GM12878 (cell line): ENCODE measurements around the gene JAKMIP1. TPM values are rescaled to one million over a fixed set of nuclear protein-coding genes. Genes with fewer than 3 reads are reported as not detected.

ENCODE experiments used
- ATAC-seq: fragments of 200-7000 bp; cut with Tn5 transposase; 3 replicates; pipeline ENCODE4 v1.9.1; 2020; ENCODE audit warnings: mild to moderate bottlenecking, moderate library complexity
- BruUV-seq: library from RNA; stranded (reverse); fragments of 400-500 nt; replicated peaks from 2 replicates; lab custom pipeline; 2021; lab: Mats Ljungman, UMichigan
- CTCF ChIA-PET: fragments of 300-600 bp; sonication (Branson Sonifier 250); formaldehyde crosslinking; extraction: SDS; loops from one replicate; lab custom pipeline; 2021; ENCODE audit warnings: inconsistent platforms; lab: Yijun Ruan, JAX
- POLR2A ChIA-PET: fragments of 350-600 bp; formaldehyde crosslinking; extraction: SDS; loops from one replicate; lab custom pipeline; 2021; ENCODE audit warnings: inconsistent platforms; lab: Charles Lee
- RAD21 ChIA-PET: fragments of 300-600 bp; sonication (Branson Sonifier 250); formaldehyde crosslinking; loops from one replicate; lab custom pipeline; 2023; ENCODE audit warnings: antibody characterized with exemption; ENCODE audit not compliant: unreplicated experiment; lab: Charles Lee
- SMC1A ChIA-PET: fragments of 300-600 bp; sonication (Branson Sonifier 250); formaldehyde crosslinking; loops from one replicate; lab custom pipeline; 2023; ENCODE audit not compliant: unreplicated experiment, uncharacterized antibody; lab: Charles Lee
- DNase-seq: peaks from one replicate; pipeline ENCODE4 v3.0.0-alpha.2; 2011; ENCODE audit warnings: low read depth, low spot score
- FAIRE-seq: peaks from 3 replicates; lab custom pipeline; 2011; peaks lifted over from hg19 to GRCh38; lab: Jason Lieb, UNC
- H2AFZ ChIP-seq: 2 replicates; pipeline ENCODE4 v1.6.0; 2011; ENCODE audit warnings: low read depth, low read length, control low read depth; ENCODE audit not compliant: control insufficient read depth
- H3K27ac ChIP-seq: 2 replicates; pipeline ENCODE4 v1.5.1; 2011; ENCODE audit warnings: control low read depth; ENCODE audit not compliant: control insufficient read depth, insufficient read depth
- H3K27me3 ChIP-seq, 2 experiments: replicated peaks in 1 of 2; 2 replicates each; pipeline versions ENCODE4 v1.6.0 to v1.6.1; 2011; ENCODE audit warnings: low read length in 1 of 2; ENCODE audit not compliant: control insufficient read depth in 2 of 2, insufficient read depth in 2 of 2
- H3K36me3 ChIP-seq, 2 experiments: 2 replicates each; pipeline ENCODE4 v1.5.1; 2011; ENCODE audit warnings: low read length in 1 of 2; ENCODE audit not compliant: control insufficient read depth in 2 of 2, insufficient read depth in 2 of 2
- H3K4me1 ChIP-seq: 2 replicates; pipeline ENCODE4 v1.6.1; 2011; ENCODE audit warnings: mild to moderate bottlenecking, low read length, moderate library complexity, mixed read lengths; ENCODE audit not compliant: control insufficient read depth, insufficient read depth
- H3K4me2 ChIP-seq: 2 replicates; pipeline ENCODE4 v1.6.0; 2011; ENCODE audit warnings: control low read depth; ENCODE audit not compliant: control insufficient read depth, insufficient read depth
- H3K4me3 ChIP-seq: fragments of 200-600 bp; sonication (generic); 2 replicates; pipeline ENCODE4 v1.5.1; 2016
- H3K79me2 ChIP-seq: 2 replicates; pipeline ENCODE4 v1.6.0; 2011; ENCODE audit warnings: low read length; ENCODE audit not compliant: control insufficient read depth, insufficient read depth
- H3K9ac ChIP-seq: 2 replicates; pipeline ENCODE4 v1.8.0; 2011; ENCODE audit warnings: low read length, control low read depth, mixed read lengths; ENCODE audit not compliant: control insufficient read depth, insufficient read depth
- H3K9me3 ChIP-seq: replicated peaks from 3 replicates; pipeline ENCODE4 v1.5.1; 2011; ENCODE audit warnings: mild to moderate bottlenecking, low read length; ENCODE audit not compliant: control insufficient read depth, insufficient read depth
- H4K20me1 ChIP-seq: 2 replicates; pipeline ENCODE4 v1.6.0; 2011; ENCODE audit not compliant: control insufficient read depth, insufficient read depth
- FOXM1 ChIP-seq: IDR thresholded peaks from 2 replicates; pipeline ENCODE4 v1.6.1; 2012; ENCODE audit warnings: low read depth, mild to moderate bottlenecking, inconsistent platforms, low read length, moderate library complexity
- SMC3 ChIP-seq: IDR thresholded peaks from 2 replicates; pipeline ENCODE4 v1.6.1; 2011; ENCODE audit warnings: low read length, improper control_type of control experiment, borderline replicate concordance
- SPI1 ChIP-seq: IDR thresholded peaks from 2 replicates; pipeline ENCODE4 v1.6.1; 2011; ENCODE audit warnings: low read depth, mild to moderate bottlenecking, low read length, moderate library complexity, borderline replicate concordance; ENCODE audit not compliant: insufficient read depth
- ZNF622 ChIP-seq: fragments of 450-650 bp; IDR thresholded peaks from 2 replicates; pipeline ENCODE4 v1.6.1; 2017; ENCODE audit warnings: mild to moderate bottlenecking, inconsistent platforms
- WGBS: methylation state at CpG from one replicate; pipeline ENCODE4 v1.1.6; 2016; ENCODE audit warnings: low lambda C conversion rate; ENCODE audit not compliant: insufficient replicate concordance, insufficient coverage; ENCODE audit errors: missing lambda C conversion rate; 5-methylcytosine and 5-hydroxymethylcytosine counted together
- in situ Hi-C: fragments of 300-500 bp; cut with MboI; formaldehyde crosslinking; loops from 9 replicates; pipeline ENCODE4 v1.14.3; 2018; ENCODE audit warnings: mixed read lengths
- intact Hi-C: fragments of 100-400 bp; cut with micrococcal nuclease; formaldehyde crosslinking; loops from one replicate; pipeline ENCODE4 v1.14.2; 2022; ENCODE audit not compliant: unreplicated experiment
- polyA plus RNA-seq, 11 experiments: library from polyadenylated mRNA; depleted of rRNA in 4 of 11; unstranded in 6 of 11; stranded (reverse) in 5 of 11; fragments of >200 nt; fragmentation: Nextera tagmentation in 4 of 11; fragmentation: Illumina TruSeq in 1 of 11; extraction: Ambion mirVana in 4 of 11; extraction: Trizol in 1 of 11; gene quantifications; 1 replicate in 1 of 11; 2 replicates in 10 of 11; pipeline versions ENCODE4 v1.2.1 to v1.2.3, GENCODE V29; 2011 to 2016; ENCODE audit warnings: inconsistent platforms in 2 of 11, missing spikeins in 2 of 11, low read depth in 1 of 11
- total RNA-seq, 4 experiments: library from RNA; depleted of rRNA in 3 of 4; stranded (reverse); fragments of >200 nt in 3 of 4; fragmentation: Illumina TruSeq in 1 of 4; extraction: Trizol in 1 of 4; gene quantifications; 2 replicates each; pipeline versions ENCODE4 v1.2.1 to v1.2.3, GENCODE V29; 2013 to 2021
- TF ChIP-seq, protein P1 (sequence below): fragments of 450-650 bp; IDR thresholded peaks from 2 replicates; pipeline ENCODE4 v1.6.1; 2016; ENCODE audit warnings: mild to moderate bottlenecking, moderate library complexity, borderline replicate concordance
- TF ChIP-seq, protein P2 (sequence below): IDR thresholded peaks from 2 replicates; pipeline ENCODE4 v1.6.1; 2012; ENCODE audit warnings: low read length, inconsistent platforms

Gene JAKMIP1
- total and polyA plus RNA-seq, 10 of the 15 experiments (the other 5 are each of a cell fraction or from before 2014, with no cell fraction given): 0.52 to 16.7 (median 12.3) TPM

GRCh38 chr4:6056976-6057766 lies 143.2 kb downstream of the JAKMIP1 start:
- intact Hi-C loops: no loop called here
- no peaks in the 10 kb centered on the region for H3K79me2 ChIP-seq
- BruUV-seq: no TSS peak
- in situ Hi-C loops: no loop called here
- H3K27ac ChIP-seq: no peak overlapping the region
- SMC1A ChIA-PET: no interaction called here
- H3K4me2 ChIP-seq: no peak overlapping the region
- TF ChIP-seq SMC3 (no peak), SPI1 (no peak)
- H3K36me3 ChIP-seq: peaks cover 3 to 19% of the 10 kb centered on the region in 2 experiments; a peak in 3 of 4 replicates
- ATAC-seq (no peak), DNase-seq (no peak), FAIRE-seq (no peak)
- H2AFZ ChIP-seq: no peak overlapping the region
- no peaks in the 10 kb centered on the region for H3K4me1 ChIP-seq
- WGBS: 74% methylated on average over 15 of the region's 15 CpGs
- no peak overlapping the region for H3K9ac ChIP-seq
- H4K20me1 ChIP-seq: no peaks in the 10 kb centered on the region
- CTCF ChIA-PET: no interaction called here
- RAD21 ChIA-PET: no interaction called here
- POLR2A ChIA-PET: no interaction called here
- no peak overlapping the region for H3K4me3 ChIP-seq
- H3K27me3 ChIP-seq: no peaks in the 10 kb centered on the region
- H3K9me3 ChIP-seq: peaks cover 18% of the 10 kb centered on the region

DNA sequence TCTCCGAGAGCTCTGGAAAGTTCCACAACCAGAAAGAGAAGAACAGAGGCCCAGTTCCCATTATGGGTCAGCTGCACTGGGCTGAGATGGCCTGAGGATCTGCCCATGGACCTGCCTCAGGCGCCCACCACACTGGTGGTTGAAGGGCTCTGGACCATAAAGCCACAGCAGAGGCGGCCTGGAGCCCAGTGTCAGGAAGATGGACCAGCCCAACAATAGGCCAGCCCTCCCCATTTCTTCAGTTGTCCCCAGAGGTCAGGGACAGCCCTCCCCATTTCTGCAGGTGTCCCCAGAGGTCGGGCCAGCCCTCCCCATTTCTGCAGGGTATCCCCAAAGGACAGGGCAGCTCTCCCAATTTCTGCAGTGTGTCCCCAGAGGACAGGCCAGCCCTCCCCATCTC lies 144.9 kb downstream of the JAKMIP1 start:
- Histone ChIP-seq H4K20me1 (no peaks in the 10 kb centered on the region), H3K79me2 (no peaks in the 10 kb centered on the region), H3K36me3 (peaks cover 3 to 15% of the 10 kb centered on the region in 2 experiments; a peak in 3 of 4 replicates), H3K27me3 (no peaks in the 10 kb centered on the region), H3K4me1 (no peaks in the 10 kb centered on the region), H3K9ac (no peak overlapping the region), H3K9me3 (peaks cover 18% of the 10 kb centered on the region), H2AFZ (no peak overlapping the region), H3K4me2 (no peak overlapping the region), H3K4me3 (no peak overlapping the region), H3K27ac (no peak overlapping the region)
- ChIA-PET CTCF (no interaction called here), SMC1A (no interaction called here), POLR2A (interaction anchor here (0.5 kb wide), 1 partner anchor 28 kb away, joined by 3 read pairs; no protein-coding TSS in a partner anchor), RAD21 (no interaction called here)
- in situ Hi-C loops: no loop called here
- intact Hi-C loops: no loop called here
- no TSS peak for BruUV-seq
- 60% methylated on average over 4 of the region's 4 CpGs for WGBS
- FAIRE-seq (no peak), DNase-seq (no peak), ATAC-seq (no peak)
- TF ChIP-seq ZNF622 (no peak), FOXM1 (no peak)
- TF ChIP-seq, protein P1, sequence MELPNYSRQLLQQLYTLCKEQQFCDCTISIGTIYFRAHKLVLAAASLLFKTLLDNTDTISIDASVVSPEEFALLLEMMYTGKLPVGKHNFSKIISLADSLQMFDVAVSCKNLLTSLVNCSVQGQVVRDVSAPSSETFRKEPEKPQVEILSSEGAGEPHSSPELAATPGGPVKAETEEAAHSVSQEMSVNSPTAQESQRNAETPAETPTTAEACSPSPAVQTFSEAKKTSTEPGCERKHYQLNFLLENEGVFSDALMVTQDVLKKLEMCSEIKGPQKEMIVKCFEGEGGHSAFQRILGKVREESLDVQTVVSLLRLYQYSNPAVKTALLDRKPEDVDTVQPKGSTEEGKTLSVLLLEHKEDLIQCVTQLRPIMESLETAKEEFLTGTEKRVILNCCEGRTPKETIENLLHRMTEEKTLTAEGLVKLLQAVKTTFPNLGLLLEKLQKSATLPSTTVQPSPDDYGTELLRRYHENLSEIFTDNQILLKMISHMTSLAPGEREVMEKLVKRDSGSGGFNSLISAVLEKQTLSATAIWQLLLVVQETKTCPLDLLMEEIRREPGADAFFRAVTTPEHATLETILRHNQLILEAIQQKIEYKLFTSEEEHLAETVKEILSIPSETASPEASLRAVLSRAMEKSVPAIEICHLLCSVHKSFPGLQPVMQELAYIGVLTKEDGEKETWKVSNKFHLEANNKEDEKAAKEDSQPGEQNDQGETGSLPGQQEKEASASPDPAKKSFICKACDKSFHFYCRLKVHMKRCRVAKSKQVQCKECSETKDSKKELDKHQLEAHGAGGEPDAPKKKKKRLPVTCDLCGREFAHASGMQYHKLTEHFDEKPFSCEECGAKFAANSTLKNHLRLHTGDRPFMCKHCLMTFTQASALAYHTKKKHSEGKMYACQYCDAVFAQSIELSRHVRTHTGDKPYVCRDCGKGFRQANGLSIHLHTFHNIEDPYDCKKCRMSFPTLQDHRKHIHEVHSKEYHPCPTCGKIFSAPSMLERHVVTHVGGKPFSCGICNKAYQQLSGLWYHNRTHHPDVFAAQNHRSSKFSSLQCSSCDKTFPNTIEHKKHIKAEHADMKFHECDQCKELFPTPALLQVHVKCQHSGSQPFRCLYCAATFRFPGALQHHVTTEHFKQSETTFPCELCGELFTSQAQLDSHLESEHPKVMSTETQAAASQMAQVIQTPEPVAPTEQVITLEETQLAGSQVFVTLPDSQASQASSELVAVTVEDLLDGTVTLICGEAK: no peak
- TF ChIP-seq, protein P2, sequence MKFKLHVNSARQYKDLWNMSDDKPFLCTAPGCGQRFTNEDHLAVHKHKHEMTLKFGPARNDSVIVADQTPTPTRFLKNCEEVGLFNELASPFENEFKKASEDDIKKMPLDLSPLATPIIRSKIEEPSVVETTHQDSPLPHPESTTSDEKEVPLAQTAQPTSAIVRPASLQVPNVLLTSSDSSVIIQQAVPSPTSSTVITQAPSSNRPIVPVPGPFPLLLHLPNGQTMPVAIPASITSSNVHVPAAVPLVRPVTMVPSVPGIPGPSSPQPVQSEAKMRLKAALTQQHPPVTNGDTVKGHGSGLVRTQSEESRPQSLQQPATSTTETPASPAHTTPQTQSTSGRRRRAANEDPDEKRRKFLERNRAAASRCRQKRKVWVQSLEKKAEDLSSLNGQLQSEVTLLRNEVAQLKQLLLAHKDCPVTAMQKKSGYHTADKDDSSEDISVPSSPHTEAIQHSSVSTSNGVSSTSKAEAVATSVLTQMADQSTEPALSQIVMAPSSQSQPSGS: no peak
